Measurements from ENCODE around the gene RUNX3.

DNA sequence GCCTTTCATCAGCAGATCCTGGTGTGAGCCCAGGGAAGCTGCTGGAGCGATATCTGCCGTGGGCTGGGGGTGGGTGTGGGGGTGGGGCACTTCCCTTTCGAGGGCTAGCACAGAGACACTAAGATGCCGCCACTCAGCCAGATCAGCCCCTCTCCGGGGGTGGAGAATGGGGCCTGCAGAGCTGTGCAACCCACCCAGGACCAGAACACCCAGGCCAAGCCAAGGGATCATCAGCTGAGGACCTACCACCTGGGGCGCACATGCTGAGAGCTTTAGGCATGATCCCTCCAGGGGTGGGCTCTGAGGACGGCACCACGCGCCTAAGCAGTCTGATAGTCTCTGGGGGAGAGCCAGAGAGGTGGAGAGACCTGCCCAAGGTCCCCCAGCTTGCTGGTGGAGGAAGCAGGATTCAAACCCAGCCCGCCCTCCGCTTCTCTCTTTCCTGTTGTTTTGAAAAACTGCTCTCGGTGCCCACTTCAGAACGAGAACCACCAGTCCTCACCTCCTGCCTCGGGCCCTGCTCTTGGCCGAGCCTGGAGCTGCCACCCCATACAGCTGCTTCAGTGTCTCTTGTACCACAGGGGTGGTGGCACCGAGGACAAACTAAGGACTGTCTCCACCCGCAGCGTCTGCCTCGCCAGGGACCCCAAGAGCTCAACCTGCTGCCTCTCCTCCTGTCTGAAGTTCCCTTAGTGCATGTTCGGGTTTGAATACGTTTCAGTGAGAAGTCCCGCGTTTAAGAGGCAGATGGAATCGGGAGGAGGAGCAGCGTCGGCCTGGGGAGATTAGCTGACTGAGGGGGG is 39.7 kb upstream of the RUNX3 start:
- TF ChIP-seq CTCF (IDR thresholded peaks at IDR 0.05; ENCODE audit: low read length) (no peak), EZH2 (optimal IDR thresholded peaks at IDR 0.05; ENCODE audit: low read depth, low read length) (no peak)
